ENCODE data around the gene PSMD7.

The PSMD7 gene

GRCh38 chr16:74296432-74297144, at the start of gene PSMD7:
PSMD7 (plus strand) TSS chr16:74296814; CDS start chr16:74296915, 101 bp downstream.
- in situ Hi-C loops (cut with HindIII; ENCODE audit: low pct_ligation_motif_present, low pct_unique_long_range_greater_than_20kb, low sequenced_read_pairs): no loop called here
- peak; percentile 95 for DNase-seq

GRCh38 chr16:74249254-74249653, 47.4 kb upstream of the PSMD7 start:
- in situ Hi-C loops (cut with HindIII; ENCODE audit: low pct_ligation_motif_present, low pct_unique_long_range_greater_than_20kb, low sequenced_read_pairs): no loop called here
- DNase-seq: no peak

- in situ Hi-C loops (cut with HindIII; ENCODE audit: low pct_ligation_motif_present, low pct_unique_long_range_greater_than_20kb, low sequenced_read_pairs): no loop called here
- DNase-seq: no peak
These were observed 46.8 kb upstream of the PSMD7 start for GRCh38 chr16:74249846-74250245.

- DNase-seq: no peak
- in situ Hi-C loops (cut with HindIII; ENCODE audit: low pct_ligation_motif_present, low pct_unique_long_range_greater_than_20kb, low sequenced_read_pairs): no loop called here
These were observed 44.3 kb upstream of the PSMD7 start for GRCh38 chr16:74252329-74252728.

GRCh38 chr16:74253161-74253938, 43.3 kb upstream of the PSMD7 start:
- DNase-seq: no peak
- in situ Hi-C loops (cut with HindIII; ENCODE audit: low pct_ligation_motif_present, low pct_unique_long_range_greater_than_20kb, low sequenced_read_pairs): no loop called here

- DNase-seq: no peak
- in situ Hi-C loops (cut with HindIII; ENCODE audit: low pct_ligation_motif_present, low pct_unique_long_range_greater_than_20kb, low sequenced_read_pairs): no loop called here
These were observed 39.6 kb upstream of the PSMD7 start for GRCh38 chr16:74257061-74257460.

- in situ Hi-C loops (cut with HindIII; ENCODE audit: low pct_ligation_motif_present, low pct_unique_long_range_greater_than_20kb, low sequenced_read_pairs): no loop called here
These were observed 35.5 kb upstream of the PSMD7 start for GRCh38 chr16:74261068-74261467.

GRCh38 chr16:74264811-74265210, 31.8 kb upstream of the PSMD7 start:
- no peak for DNase-seq
- in situ Hi-C loops (cut with HindIII; ENCODE audit: low pct_ligation_motif_present, low pct_unique_long_range_greater_than_20kb, low sequenced_read_pairs): no loop called here

More at GRCh38 chr16:74261068-74261467, 35.5 kb upstream of the PSMD7 start:
- DNase-seq: no peak

GRCh38 chr16:74268372-74268782, 28.2 kb upstream of the PSMD7 start:
- in situ Hi-C loops (cut with HindIII; ENCODE audit: low pct_ligation_motif_present, low pct_unique_long_range_greater_than_20kb, low sequenced_read_pairs): no loop called here
- no peak for DNase-seq

GRCh38 chr16:74271872-74272271, 24.7 kb upstream of the PSMD7 start:
- in situ Hi-C loops (cut with HindIII; ENCODE audit: low pct_ligation_motif_present, low pct_unique_long_range_greater_than_20kb, low sequenced_read_pairs): no loop called here
- no peak for DNase-seq

- peak; percentile 43 for DNase-seq
- in situ Hi-C loops (cut with HindIII; ENCODE audit: low pct_ligation_motif_present, low pct_unique_long_range_greater_than_20kb, low sequenced_read_pairs): no loop called here
These were observed 21.5 kb upstream of the PSMD7 start for GRCh38 chr16:74275031-74275636.

- DNase-seq: no peak
- in situ Hi-C loops (cut with HindIII; ENCODE audit: low pct_ligation_motif_present, low pct_unique_long_range_greater_than_20kb, low sequenced_read_pairs): no loop called here
These were observed 20.9 kb upstream of the PSMD7 start for GRCh38 chr16:74275711-74276110.

- DNase-seq: no peak
- in situ Hi-C loops (cut with HindIII; ENCODE audit: low pct_ligation_motif_present, low pct_unique_long_range_greater_than_20kb, low sequenced_read_pairs): no loop called here
These were observed 18.6 kb upstream of the PSMD7 start for GRCh38 chr16:74277974-74278373.

GRCh38 chr16:74279266-74279665, 17.3 kb upstream of the PSMD7 start:
- no peak for DNase-seq
- in situ Hi-C loops (cut with HindIII; ENCODE audit: low pct_ligation_motif_present, low pct_unique_long_range_greater_than_20kb, low sequenced_read_pairs): no loop called here

- DNase-seq: no peak
- in situ Hi-C loops (cut with HindIII; ENCODE audit: low pct_ligation_motif_present, low pct_unique_long_range_greater_than_20kb, low sequenced_read_pairs): no loop called here
These were observed 16.8 kb upstream of the PSMD7 start for GRCh38 chr16:74279805-74280204.

- DNase-seq: no peak
- in situ Hi-C loops (cut with HindIII; ENCODE audit: low pct_ligation_motif_present, low pct_unique_long_range_greater_than_20kb, low sequenced_read_pairs): no loop called here
These were observed 16.2 kb upstream of the PSMD7 start for GRCh38 chr16:74280448-74280847.

GRCh38 chr16:74281300-74281699, 15.3 kb upstream of the PSMD7 start:
- in situ Hi-C loops (cut with HindIII; ENCODE audit: low pct_ligation_motif_present, low pct_unique_long_range_greater_than_20kb, low sequenced_read_pairs): no loop called here
- no peak for DNase-seq

- in situ Hi-C loops (cut with HindIII; ENCODE audit: low pct_ligation_motif_present, low pct_unique_long_range_greater_than_20kb, low sequenced_read_pairs): no loop called here
- DNase-seq: no peak
These were observed 12.9 kb upstream of the PSMD7 start for GRCh38 chr16:74283716-74284115.

- in situ Hi-C loops (cut with HindIII; ENCODE audit: low pct_ligation_motif_present, low pct_unique_long_range_greater_than_20kb, low sequenced_read_pairs): no loop called here
- no peak for DNase-seq
These were observed 8.5 kb upstream of the PSMD7 start for GRCh38 chr16:74288065-74288464.

- in situ Hi-C loops (cut with HindIII; ENCODE audit: low pct_ligation_motif_present, low pct_unique_long_range_greater_than_20kb, low sequenced_read_pairs): no loop called here
- DNase-seq: no peak
These were observed 6.3 kb upstream of the PSMD7 start for GRCh38 chr16:74290356-74290755.
